Stimulated activated CD8-positive, alpha-beta memory T cell treated with anti-CD3 and anti-CD28 coated beads, Interleukin-4, amount 100 ng/mL, for 24 hours (primary cell): Measurements from ENCODE around the gene SMURF1.

Experiments used
- DNase-seq: peaks from one replicate; pipeline ENCODE4 v3.0.0-alpha.2; 2020; ENCODE audit warnings: low read depth

The SMURF1 gene

DNA sequence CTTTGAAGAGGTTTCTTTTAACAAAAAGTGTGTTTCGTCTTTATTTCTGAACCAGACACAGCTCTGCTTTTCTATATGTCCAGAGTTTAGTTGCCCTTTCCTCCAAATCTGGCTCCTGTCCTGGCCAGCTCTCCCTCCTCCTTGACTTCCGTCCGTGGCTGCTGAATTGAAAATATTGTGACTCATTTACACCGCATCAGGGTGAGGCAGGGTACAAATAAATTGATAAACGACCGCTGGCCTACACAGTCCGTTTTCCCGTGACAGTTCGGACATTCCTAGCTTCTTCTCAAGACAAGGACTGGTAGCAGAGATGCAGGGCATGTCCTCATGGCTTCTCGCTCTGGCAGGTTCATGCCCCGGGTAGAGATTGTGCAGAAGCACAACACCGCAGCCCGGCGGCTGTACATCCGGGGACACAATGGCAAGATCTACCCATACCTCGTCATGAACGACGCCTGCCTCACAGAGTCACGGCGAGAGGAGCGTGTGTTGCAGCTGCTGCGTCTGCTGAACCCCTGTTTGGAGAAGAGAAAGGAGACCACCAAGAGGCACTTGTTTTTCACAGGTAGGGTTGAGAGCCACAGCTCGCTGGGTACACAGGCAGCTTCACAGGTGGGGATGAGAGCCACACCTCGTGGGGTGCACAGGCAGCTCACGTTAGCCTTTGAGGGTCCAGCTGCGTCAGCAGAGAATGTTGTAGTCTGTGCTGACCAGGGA, 139.0 kb downstream of the SMURF1 start:
- no peak for DNase-seq

DNA sequence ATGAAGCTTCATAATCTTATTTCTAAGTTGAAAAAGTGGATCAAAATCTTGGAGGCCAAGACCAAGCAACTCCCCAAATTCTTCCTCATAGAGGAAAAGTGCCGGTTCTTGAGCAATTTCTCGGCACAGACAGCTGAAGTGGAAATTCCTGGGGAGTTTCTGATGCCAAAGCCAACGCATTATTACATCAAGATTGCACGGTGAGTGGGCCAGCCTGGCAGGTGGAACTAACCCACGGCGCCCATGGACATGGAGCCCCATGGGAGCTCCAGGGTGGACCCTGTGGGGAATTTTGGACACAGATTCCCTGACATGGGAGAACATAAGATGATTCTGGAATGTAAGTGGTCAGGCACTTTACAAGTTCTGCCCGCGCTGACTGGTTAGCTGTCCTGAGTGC, 139.7 kb downstream of the SMURF1 start:
- DNase-seq: no peak

DNA sequence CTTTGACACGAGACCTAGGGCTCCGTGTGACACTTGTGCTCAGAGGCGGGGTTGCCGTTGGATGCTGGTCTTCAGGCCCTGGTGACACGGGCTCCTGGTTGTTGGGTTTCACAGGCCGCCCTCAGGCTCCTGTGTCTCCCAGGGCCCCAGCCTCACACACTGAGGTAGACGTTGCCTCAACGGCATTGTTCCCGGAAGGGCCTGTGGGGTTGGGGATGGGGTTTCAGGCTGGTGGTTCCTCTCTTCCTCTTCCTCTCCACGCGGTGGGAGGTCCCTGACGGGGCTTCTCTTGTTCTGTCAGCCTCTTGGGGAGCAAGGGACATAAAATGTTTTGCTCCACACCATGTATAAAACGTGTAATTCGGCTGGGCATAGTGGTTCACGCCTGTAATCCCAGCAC, 140.5 kb downstream of the SMURF1 start:
- DNase-seq: no peak

DNA sequence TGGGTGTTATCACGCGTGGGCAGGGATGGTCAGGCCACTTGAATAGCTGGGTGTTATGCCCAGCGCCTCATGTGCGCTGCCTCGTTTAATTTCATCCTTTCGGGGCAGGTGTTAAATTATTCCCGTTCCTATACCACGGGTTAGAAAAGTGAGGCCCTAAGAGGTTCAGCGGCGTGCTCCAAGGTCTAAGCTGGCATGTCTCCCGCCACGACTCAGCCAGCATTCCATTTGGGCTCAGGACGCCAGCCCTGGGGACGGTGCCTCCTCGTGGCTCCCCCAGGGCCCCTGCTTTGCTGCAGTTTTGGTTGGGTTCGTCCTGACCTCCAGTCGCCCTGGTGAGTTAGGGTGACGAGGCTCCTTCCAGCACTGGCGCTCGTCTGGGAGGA, 141.1 kb downstream of the SMURF1 start:
- no peak for DNase-seq

DNA sequence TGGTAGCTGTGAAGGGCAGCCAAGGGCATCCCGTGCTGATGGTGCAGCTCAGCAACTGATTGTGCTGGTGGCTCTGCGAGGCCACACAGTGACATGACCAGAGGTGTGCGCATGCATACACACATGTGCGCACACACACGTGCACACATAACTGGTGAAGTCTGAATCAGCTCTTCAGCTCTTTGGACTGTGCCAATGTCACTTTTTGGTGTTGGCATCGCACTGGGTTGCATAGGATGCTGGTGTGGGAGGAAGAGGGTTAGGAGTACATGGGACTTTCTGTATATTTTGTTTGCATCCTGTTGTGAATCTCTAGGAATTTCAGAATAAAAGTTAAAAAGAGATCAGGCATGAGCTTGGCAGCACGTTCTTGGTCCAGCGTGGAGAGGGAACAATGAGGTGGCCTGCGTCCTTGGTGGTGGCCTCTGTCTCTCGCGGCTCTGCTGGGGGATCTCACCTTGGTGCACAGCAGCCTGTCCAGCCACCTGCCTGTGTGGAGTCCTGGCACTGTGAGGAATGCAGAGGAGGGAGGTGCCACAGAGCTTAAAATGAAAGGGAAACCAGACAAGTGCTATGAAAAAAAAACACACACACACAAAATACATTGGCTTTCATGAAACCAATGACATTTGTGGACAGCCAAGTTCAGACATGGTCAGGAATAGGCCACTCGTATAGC, 141.6 kb downstream of the SMURF1 start:
- no peak for DNase-seq

DNA sequence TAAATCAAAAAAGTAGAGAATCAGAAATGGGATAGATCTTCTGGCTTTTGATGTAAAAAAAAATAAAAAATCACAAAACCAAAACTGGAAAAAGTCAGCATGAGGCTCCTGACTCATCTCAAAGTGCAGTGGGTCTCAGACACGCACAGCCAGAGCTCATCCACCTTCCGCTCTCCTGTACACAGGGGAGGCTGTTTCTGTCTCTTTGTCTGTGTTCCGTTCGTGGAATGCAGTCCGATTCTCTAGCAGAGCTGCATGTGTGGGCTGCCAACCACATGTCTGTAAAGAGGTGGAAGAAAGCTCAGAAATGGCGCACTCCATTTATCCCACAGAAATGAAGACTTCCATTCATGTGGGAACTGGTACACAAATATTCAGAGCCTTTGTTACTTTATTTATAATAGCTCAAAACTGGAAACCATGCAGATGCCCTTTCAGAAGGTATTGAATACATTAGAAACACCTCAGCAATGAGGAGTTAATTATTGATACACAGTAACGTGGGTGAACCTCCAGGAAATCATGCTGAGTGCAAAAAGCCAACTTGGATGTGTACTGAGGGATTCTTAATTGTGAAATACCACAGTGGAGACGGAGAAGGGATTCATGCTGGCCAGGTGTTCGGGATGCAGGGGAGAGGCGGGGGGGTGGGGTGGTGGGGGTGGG, 142.3 kb downstream of the SMURF1 start:
- no peak for DNase-seq

DNA sequence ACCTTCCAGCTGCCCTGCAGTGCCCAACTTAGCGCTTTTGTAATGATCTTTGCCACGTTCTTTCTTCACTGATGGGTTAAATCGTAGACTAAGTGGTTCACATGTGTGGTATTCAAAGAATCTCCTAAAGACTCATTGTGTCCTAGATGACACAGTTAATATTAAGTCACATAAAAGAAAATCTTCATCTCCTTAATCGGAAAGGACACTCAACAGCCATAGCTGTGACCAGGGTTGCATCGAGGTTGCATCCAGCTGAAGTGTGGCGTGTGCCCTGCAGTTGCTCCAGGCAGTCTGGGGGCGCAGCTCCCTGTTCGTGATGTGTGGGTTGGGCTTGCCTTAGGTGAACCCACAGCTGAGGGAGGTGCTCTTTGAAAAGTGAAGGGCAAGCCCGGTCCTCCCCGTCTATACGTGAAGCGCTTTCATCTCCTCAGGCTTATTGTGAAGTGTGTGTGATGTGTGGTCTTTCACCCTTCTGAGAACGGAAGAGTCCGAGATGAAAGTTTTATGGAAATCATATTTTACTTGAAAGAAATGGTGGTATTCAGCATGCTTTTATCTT, 142.9 kb downstream of the SMURF1 start:
- DNase-seq: peak; percentile 17

DNA sequence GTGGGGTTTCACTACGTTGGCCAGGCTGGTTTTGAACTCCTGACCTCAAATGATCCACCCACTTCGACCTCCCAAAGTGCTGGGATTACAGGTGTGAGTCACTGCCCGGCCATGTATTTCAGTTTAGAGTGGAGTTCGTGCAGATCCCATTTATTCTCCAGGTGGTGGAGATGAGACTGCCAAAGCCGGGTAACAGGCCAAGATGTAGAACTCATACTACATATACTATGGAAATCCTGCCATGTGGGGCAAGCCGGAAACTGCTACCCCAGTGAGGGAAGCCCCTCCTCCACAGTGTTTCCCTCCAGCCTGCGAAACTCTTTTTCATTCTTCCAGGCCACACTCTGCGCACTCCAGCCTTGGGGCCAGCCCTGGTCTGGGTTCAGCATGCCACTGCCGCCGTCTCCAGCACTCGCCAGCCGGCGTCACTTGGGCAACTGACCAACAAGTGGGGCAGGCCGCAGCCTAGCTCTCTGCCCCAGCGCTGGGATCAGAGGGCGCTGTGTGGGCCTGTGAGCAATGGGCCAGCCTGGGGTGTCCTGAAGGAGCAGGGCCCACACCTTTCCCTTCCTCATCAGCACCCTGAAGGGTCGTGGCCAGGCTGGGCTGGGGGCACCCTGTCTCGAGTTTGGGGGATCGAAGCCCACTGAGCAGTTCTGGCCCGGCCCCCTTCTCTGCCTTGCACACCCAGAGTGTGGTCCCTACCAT, 143.6 kb downstream of the SMURF1 start:
- DNase-seq: no peak

DNA sequence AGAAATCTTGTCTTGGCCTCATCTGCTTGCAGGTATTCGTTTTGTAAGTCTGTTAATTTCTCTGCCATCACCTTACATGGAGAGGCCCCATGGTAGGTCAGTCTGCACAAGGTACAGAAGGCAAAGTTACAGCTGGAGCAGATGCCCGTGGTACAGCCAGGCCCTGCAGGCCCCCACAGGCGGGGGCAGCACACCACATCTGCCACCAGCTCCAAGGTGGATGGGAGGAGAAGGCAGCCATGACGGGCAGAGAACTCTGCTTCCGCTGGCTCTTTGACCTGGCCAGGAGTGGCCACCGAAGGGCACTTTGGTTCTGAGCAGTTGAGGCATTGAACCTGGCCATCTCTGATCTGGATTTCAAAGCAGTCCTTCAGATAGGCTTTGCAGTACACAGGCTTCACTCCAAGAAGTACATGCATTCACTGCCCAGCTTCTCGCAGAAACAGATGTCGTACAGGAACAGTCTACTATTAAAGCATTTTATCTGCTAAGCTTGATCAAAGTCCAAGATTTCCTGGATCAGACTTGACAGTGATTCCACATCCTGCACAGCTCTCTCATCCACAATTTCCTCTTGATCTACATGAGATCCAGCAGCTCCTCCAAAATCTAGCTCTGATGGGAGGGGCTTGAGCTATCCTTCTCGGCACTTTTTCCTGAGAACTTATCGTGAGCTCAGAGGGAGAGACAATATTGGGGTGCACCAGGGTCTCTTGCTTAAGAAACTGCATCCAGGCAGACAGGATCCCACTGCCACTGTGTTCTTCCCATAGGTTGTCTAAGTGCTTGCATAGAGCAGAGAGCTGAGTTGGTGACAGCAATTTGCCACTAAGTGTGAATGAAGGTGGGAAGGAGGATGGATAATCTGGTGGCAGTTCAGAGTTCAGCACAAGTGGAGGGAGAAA, 144.8 kb downstream of the SMURF1 start:
- DNase-seq: no peak

DNA sequence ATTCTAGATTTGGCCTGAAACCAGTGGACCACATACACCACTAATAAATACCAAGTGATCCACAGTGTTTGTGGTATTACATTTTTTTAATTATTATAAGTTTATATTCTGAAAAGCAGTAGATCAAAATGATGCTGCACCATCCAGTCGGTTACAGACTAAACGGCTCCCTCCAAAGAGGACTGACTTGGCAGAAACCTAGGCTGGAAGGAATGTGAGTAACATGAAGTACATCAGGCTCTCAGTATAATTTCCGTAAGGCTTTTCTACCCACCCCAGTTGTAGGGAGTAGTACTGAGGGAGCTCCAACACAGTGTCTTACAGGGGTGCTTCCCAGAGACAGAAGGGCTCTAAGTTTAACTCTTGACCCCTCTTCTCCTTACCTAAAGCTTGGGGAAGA, 146.1 kb downstream of the SMURF1 start:
- no peak for DNase-seq

DNA sequence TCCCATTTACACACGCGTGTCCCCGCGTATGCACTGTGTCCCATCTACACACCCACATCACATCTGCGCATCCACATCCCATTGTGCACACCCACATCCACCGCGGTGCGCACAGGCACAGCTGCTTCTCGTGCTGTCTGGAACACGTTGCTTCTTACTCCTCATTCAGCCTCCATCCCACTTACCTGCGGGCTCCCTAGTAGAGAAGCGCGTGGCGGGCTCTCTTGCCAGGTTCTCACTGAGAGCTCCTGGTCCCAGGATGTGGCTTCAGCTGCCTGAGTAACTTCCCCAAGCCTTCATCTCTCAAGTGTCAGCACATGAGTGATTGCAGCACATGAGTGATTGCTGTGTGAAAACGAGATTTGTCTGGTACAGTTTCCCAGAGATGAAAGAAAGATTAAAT, 147.8 kb downstream of the SMURF1 start:
- no peak for DNase-seq

DNA sequence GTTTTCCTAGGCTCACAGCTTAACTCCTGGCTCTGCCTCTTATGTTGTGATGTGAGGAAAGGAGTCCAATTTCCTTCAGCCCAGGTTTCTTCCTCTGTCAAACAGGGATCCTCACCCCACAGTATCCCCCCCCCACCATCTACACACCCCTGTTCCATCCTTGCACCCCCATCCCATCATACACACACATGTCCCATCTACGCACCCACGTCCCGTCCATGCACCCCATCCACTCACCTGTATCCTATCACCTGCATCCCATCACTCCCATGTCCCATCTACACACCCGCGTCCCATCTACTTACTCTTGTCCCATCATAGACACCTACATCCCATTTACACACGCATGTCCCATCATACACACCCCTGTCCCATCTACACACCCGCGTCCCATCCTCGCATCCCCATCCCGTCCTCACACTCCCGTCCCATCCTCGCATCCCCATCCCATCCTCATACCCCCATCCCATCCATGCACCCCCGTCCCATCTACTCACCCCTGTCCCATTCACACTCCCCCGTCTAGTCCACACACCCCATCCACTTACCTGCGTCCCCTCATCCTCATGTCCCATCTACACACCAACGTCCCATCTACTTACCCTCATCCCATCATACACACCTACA, 148.3 kb downstream of the SMURF1 start:
- DNase-seq: no peak

DNA sequence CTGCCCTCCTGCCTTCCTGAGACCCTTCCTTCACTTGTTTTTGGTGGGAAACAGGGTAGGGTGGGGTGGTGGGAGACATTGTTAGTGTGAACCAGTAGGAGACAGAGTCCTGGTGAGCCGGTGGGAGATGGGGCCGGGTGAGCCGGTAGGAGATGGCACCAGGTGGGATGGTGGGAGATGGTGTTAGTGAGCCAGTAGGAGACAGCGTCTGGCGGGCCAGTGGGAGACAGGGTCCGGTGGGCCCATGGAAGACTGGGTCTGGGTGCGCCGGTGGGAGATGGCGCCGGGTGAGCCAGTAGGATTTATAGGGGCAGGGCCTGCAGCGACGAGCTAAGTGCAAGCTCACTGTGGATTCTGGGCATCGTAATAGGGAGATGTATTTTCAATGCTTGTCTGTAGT, 148.8 kb downstream of the SMURF1 start:
- no peak for DNase-seq

DNA sequence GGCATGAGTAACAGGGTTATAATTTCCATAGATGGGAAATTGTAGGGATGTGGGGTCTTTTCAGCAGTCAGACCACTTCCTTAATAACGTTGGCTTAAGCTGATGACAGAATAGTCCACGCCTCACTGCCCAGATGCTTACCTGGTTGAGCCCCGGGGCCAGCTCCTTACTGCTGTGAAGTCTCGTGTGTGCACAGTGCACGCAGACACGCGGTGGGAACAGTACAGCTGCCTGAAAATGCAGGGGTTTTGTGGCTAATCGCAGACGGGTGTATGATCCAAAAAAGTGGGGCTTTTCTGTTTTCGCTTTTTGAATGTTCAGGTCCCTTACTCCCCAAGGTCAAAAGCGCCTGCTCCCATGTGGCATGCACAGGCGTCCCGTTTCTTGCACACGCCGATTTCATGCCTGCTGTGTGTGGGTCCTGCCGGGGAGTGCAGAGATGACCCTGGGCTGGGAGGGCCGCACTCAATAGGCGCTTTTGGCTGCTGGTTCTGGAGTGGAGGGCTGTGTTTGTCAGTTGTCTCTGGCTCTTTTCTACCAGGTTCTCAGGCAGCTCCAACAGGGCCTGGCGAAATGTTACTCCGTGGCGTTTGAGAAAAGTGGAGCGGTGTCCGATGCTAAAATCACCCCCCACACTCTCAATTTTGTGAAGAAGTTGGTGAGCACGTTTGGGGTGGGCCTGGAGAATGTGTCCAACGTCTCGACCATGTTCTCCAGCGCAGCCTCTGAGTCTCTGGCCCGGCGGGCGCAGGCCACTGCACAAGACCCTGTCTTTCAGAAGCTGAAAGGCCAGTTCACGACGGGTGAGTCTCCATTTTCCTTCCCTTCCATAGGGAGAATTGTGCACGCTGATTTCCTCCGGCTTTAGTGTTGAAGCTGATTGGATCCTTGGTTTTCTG, 149.6 kb downstream of the SMURF1 start:
- no peak for DNase-seq

DNA sequence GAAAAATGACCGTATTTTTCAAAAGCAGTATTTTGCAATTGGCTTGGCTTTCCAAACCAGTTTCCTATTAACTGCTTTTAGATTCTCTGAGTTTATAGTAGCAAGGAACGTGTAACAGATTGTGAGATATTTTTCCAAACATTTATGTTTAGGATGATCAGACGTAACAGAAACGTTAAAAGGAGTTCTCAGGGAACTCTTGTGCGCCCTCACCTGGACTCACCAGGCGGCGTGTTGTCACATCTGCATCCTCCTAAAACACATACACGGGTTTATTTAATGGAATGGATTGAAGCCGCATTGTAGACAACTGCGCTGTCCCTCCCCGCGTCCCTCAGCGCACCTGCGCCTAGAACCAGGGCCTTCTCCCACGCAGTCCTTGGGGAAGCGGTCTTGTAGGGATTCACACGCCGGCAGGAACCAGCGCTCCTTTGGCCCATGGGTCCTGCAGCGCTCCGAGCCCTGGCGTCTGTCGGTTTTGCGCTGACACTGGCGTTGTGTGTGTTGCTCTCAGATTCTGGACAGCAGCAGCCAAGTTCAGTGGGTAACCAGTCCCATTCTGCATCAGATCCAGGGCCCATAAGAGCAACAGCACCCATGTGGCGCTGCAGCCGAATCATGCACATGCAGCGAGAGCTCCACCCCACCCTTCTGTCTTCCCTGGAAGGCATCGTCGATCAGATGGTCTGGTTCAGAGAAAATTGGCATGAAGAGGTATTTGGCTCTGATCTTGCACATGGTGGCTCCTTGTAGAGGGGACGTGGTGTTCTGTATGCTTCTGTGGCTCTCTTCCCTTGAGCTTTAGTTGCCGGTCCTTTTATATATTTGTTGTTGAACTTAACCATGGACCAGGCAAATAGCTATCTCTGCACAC, 150.6 kb downstream of the SMURF1 start:
- DNase-seq: no peak

DNA sequence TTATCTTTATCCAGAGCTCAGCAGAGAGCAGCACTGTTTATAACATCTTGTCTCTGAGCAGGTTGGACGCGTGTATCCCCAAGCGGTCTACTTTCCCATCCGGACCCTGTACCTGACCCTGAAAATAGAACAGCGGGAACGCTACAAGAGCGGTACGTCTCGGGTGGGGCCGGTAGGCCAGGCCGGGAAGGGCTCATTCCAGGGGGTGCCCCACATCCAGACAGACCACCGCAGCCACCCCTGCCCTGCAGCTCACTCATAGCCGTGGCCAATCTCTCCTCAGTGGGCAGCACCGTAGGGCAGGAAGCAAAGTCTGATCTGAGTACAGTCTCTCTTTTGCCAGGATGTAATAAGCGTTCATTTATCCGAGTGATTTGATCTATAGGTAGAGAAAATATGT, 151.8 kb downstream of the SMURF1 start:
- DNase-seq: no peak

DNA sequence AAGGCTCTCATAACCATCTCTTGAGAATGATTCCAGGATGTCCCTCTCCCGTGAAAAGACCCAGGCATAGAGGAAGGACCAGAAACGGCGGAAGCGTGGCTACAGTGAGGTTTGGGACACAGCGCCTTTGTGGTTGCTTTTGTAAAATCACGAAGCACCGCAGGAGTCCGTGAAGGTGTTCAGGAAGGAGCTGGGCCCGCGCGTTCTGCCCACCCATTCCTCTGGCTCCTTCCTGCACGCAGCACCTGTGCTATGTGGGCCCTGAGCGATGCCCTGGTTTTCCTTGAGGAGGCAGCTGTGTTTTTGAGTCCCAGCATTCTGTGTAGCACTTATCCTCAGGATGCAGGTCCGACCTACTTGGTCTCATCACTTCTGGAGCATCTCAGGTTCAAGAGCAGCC, 152.8 kb downstream of the SMURF1 start:
- no peak for DNase-seq

DNA sequence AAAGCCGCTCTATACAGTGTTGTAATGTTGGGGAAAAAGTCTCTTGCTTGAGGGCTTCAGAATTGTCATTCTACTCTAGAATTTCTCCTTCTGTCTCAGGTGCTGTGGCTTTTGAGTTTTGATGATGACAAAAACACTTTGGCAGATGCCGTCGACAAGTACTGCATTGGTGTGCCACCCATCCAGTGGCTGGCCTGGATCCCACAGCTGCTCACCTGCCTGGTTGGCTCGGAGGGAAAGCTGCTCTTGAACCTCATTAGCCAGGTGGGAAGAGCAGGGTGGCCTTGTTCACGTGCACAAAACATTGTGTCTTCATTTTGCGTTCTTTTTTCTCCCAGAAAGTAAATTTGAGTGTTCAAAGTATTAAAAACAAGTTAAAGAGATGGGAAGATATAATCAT, 153.6 kb downstream of the SMURF1 start:
- no peak for DNase-seq

DNA sequence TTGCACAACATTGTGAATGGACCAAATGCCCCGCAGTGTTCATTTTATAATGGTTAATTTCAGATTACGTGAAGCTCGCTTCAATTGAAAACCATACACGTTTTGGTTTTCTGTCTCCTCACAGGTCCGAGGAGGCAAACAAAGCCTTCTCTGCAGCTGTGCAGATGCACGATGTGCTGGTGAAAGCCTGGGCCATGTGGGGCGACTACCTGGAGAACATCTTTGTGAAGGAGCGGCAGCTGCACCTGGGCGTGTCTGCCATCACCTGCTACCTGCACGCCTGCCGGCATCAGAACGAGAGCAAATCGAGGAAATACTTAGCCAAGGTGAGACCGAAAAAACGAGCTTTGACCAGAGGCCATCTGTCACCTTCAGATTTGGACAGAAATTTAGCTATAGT, 155.3 kb downstream of the SMURF1 start:
- DNase-seq: no peak
